GM12873 (cell line): ENCODE results near the gene TAF4.

ENCODE experiments used
- TF ChIP-seq, protein P1 (sequence below): IDR thresholded peaks from 2 replicates; pipeline ENCODE4 v1.5.1; 2012; ENCODE audit warnings: low read depth, mild to moderate bottlenecking, moderate library complexity, low read length, control low read depth; ENCODE audit not compliant: insufficient read depth; ENCODE audit errors: missing control alignments

TAF4 gene

DNA sequence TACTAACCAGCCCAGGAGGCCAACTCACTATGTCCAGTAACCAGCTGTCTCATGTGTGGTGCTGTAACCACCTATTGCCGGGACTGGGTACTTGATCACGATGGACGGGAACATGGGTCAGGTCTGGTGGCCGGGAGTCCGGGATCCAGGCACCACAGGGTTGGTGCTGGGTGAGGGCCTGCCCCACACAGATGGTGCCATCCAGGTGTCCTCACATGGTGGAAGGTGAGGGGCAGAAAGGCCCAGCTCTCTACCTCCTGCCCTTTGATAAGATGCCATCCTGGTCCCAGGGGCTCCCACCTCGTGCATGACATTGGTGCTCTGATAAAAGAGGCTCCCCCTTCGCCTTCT is 116.3 kb downstream of the TAF4 start:
- TF ChIP-seq, protein P1, sequence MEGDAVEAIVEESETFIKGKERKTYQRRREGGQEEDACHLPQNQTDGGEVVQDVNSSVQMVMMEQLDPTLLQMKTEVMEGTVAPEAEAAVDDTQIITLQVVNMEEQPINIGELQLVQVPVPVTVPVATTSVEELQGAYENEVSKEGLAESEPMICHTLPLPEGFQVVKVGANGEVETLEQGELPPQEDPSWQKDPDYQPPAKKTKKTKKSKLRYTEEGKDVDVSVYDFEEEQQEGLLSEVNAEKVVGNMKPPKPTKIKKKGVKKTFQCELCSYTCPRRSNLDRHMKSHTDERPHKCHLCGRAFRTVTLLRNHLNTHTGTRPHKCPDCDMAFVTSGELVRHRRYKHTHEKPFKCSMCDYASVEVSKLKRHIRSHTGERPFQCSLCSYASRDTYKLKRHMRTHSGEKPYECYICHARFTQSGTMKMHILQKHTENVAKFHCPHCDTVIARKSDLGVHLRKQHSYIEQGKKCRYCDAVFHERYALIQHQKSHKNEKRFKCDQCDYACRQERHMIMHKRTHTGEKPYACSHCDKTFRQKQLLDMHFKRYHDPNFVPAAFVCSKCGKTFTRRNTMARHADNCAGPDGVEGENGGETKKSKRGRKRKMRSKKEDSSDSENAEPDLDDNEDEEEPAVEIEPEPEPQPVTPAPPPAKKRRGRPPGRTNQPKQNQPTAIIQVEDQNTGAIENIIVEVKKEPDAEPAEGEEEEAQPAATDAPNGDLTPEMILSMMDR = no peak

DNA sequence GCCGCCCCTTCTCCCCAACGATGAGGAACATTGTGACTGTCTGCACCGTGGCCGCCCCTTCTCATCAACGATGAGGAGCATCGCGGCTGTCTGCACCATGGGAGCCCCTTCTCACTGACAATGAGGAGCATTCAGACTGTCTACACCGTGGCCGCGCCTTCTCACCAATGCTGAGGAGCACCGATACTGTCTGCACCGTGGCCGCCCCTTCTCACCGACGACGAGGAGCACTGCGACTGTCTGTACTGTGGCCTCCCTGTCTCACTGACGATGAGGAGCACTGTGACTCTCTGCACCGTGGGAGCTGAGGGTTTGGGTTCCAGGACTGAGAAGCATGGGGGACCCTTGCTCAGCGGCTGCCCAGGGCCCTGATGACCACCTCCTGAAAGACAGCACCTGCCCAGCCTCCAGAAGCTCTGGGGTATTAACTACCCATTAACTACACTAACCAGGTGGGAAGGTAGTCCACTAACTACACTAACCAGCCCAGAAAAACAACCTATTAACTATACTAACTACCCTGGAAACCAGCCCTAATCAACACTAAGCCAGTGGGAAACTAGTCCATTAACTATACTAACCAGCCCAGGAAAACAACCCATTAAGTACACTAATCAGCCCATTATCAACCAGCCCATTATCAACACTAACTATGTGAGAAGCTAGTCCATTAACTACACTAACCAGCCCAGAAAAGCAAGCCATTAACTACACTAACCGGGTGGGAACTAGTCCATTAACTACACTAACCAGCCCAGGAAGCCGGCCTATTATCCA is 116.9 kb downstream of the TAF4 start:
- TF ChIP-seq, protein P1 = no peak

DNA sequence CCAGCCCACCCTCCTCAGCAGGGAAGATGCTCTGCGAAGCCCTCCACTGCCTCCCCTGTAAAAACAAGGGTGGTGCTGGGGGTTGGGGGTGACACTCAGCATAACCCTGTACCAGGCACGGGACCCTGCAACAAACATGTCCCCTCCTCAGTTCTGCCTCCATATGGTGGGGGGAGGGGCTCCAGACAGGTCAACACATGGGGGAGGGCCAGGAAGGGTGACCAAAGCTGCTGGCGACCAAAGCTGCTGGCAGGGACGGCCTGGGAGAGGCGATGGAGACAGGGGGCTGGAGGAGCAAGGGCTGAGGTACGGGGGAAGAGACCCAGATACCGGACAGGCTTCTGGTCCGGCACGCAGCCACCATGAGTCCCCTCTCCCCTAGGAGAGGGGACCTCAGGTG is 123.2 kb downstream of the TAF4 start:
- TF ChIP-seq, protein P1 = no peak

DNA sequence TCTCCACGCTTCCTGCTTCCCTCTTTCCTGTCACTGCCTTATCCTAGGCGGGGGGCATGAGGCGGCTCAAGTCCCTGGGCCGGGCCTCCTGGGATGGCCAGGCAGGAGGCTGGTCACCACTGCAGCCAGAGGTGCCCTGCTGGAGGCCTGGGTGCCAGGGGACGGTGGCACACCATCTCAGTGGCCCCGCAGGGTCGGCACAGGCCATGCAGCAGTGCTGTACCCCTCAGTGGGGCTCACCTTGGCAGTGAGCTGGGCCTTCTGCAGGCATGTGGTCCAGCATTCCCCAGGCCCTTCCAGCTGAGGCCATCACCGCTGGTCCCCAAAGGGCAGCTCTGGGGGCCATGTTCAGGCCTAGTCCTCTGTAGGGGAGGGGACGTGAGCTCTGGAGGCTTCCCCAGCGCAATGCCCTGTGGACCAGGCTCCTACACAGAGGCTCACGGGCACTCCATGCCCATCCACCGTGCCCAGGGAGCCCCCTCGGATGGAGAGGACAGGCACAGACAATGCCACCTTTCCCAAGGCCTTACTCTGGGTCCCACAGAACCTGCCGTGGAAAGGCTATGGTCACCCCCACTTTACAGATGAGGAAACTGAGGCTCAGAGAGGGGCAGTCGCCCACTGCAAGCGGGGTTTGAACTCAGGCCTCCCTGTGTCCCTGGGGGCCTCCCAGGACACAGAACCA is 123.8 kb downstream of the TAF4 start:
- TF ChIP-seq, protein P1 = no peak

DNA sequence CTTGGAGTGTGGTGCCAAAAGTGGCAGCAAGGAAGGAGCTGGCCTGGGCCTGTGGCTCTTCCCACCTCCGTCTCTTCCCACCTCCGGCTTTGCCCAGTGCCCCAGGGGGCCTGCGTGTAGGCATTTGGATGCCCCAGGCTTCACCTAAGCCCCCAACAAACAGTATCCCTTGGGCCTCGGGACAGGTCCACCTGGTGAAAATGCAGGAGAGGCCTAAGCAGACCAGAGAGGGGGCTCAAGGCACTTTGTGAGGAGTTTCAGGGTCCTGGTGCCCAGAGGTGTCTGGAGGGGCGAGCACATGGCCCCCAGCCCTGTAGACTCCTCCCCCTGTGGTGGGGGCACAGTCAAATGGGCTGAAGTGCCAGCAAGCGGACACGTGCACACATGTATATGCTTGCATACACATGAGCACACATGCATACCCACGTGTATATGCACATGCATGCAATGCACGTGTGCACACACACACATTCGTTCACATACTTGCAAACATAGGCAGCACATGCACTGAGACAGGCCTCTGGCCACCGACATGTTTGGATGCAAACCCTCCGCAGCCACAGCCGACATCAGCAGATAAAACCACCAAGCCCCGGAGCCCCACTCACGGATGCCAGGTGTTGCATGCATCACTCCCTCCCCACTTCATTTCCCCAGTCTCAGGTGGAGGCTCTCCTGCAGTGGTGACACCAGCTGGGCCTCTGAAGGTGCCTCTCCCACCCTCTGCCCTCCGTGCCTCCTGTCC is 124.5 kb downstream of the TAF4 start:
- TF ChIP-seq, protein P1 = no peak

DNA sequence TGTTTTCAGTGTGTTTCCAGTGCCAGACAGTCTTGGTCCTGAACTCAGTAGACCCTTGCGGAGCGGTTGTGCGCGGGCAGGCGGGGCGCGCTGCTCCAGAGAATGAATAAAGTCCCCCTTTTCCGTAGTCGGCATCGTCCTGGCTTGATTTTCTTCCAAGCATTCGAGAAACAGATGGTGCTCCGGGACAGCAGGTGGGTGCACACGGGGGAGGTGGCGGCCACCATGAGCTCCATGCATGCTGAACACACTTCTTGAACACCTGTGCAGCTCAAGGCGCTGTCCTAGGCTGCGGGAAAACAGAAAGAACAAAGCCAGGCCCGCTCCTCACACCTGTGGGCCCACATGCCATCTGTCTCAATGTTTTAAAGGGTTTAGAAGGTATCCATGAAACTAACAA is 125.2 kb downstream of the TAF4 start:
- TF ChIP-seq, protein P1 = no peak
